ENCODE measurements around the gene CFAP90.

CFAP90 gene

DNA sequence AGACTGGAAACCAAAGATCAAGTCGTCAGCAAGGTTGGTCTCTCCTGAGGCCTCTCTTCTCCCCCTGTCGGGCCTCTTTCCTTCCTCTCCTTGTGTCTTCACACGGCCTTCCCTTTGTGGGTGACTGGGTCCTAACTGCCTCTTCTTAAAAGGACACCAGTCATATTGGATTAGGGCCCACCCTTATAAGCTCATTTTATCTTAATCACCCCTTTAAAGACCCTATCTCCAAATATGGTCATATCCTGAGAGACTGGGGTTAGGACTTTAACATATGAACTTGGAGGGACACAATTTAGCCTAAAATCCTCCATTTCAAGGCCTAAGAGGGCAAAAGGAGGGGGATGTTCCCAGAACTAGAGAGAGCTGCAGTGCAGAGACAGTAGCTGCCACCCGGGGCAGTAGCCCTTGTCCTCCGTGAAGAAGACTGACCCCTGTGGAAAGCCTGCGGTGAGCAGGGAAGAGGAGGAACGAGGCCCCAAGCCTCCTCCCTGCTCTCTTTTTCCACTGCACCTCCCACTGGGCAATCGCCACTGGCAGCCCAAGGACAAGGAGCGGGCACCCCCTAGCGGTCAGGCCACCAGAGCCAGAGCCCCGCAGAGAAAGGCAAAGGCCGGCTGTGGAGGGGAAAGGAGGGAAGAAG is 34.9 kb downstream of the CFAP90 start:
- DNase-seq: peak; percentile 48

DNA sequence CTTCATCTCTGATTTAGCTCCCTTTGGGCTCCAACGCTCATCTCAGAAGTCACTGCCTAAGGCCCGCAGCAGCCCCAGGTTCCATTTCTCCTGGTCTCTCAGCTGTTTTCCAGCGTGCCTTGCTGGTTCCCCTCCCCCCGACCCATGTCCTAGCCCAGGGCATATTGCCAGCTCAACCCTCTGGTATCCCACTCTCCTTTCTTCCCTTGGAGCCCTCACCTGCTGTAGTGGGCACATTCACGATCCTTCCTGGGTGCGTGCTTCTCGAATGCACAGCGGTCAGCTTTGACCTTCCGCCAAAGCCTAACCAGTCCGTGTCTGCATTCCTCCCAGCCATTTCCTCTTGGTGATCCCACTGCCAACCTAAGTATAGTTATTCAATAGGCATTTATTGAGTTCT is 36.1 kb downstream of the CFAP90 start:
- no peak for DNase-seq

DNA sequence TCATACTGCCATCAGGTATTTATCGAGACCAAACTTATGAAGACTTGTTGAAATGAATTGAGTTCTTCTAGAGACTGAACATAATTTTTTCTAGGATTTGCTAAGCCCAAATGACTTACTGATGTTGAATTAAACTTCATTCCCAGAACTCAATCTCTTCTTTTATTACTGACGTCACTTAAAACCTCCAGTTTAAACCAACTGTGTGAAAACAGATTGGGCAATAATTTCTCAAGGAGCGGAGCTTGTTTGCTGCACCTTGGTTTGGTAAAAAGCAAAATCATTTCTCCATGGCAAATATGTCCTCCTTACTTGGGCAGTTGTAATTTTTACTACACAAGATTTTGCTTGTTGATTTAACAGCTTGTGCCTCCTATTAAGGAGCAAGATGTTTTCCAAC is 37.4 kb downstream of the CFAP90 start:
- no peak for DNase-seq

DNA sequence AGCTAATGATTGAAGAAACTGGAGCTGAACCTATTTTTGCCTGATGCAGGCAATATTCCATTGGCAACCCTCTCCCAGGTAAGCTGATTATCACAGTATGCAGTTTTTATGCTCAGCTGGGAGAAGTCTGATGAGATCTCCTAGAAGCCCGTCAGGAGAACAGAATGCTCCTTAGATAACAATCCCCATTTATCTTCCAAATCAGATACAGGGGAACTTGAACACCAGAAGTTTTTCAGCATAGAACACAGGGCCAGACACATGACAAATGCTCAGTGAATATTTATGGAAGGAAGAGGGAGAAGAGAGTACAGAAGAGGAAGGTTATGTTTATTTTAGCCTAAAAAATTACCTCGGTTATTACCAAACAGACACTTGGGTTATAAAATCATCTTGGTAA is 37.9 kb downstream of the CFAP90 start:
- no peak for DNase-seq

DNA sequence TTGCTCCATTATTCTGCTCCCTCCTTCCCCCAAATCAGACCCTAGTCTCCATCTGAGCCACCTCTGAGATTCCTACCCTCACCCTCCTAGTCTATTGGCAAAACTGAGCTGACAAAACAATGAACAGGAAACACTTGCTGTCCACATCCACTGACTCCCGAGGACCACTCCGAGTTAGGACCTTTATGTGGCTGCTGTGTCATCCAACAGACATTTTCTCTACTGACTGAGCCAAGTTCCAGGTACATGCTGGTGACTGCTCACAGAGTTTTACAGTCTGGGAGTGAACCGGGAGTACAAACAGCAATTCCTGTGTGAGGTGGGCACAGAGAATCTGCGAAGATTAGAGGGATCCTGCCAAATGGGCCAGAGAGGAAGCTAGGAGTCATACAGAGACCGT is 39.2 kb downstream of the CFAP90 start:
- no peak for DNase-seq

DNA sequence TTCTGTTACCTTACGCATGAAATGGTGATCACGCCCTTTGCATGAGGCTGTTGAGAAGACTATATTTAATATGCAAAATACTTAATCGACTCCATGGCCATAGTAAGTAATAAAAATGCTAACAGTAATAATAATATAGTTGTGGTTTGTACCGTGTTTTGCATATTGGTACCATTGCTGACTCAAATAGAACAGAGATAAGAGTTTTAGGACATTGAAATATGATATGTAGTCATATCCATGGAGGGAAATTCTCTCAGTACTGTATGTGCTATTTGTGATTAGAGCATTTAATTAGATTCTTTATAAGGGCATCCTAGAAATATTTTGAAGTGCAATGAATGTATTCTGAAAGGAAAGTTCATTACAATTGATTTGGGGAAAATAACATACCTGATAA is 41.9 kb downstream of the CFAP90 start:
- no peak for DNase-seq

DNA sequence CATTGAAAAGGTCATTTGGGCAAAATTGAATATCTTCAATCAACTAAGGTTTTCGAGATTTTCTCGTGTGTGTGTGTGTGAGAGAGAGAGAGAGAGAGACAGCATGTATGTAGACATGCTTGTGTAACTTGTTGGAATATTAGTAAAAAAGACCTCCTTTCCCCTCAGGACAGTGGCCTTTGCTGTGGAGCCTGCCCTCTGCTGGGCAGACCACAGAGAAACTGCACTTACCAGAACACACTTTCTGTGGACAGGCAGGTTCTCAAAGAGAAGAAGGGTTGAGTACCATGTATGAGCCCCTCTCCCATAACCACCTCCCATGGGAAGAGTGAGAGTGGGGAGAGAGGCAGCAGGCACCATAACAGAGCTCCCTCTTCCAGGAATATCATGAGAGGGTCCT is 45.6 kb downstream of the CFAP90 start:
- DNase-seq: no peak

DNA sequence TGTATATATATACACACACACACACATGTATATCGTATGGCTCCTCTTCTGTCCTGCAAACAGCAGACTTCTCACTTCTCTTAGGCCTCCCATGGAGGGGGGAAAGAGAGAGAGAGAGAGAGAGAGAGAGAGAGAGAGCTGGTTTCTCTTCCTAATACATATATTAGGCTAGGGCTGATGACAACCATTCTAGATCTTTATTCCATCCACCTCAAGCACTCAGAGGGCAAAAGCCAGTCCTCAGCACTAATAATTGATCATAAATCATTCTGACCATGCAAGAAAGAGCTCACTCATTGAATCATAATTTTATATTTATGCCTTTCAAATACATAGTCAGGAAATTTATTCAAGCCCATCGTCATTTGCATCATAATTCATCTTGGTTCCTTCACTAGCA is 47.0 kb downstream of the CFAP90 start:
- DNase-seq: no peak

DNA sequence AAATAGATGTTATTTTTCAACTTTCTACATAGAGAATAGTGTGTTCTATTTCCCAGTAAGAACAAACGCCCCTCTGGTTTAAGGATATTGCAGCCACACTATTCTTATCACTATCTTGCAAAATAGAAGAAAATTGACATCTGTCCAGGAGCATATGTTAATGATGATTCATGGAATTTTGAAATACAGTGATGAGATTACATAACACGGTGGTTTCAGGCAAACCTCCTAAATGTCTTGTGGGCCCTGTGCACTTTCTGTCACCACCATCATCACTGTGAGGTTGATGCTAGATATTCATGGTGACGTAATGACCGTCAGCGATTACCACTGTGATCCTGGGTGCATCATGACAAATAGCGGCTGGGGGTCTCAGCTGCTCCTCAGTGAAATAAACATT is 48.1 kb downstream of the CFAP90 start:
- peak; percentile 10 for DNase-seq

DNA sequence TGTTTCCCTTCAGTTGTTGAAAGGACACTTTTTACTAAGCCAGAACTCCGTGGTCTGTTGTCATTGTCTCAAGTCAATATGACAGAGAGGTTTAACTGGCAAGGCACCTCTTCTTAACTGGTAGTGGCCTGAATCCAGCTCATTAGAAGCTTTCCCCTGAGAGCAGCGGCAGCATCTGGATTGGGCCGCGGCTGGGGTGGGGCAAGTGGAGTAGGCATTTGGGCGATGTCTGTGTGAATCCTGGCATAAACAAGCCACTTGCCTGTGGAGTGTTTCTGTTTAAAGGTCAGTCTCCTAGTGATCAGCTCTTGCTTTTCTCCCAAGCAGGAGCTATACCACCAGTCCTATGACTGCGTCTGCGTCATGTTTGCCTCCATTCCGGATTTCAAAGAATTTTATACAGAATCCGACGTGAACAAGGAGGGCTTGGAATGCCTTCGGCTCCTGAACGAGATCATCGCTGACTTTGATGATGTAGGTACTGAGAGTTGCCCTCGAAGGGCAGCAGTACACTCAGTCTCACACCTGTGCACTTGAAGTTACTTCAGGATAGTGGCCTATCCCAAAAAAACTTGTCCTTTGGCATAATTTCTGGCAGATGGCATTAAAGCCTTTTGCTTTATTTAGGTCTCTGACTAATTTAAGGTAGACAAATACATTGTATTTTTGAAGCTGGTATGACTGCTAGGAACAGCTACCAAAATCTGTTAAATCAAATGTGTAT is 48.9 kb downstream of the CFAP90 start:
- no peak for DNase-seq

DNA sequence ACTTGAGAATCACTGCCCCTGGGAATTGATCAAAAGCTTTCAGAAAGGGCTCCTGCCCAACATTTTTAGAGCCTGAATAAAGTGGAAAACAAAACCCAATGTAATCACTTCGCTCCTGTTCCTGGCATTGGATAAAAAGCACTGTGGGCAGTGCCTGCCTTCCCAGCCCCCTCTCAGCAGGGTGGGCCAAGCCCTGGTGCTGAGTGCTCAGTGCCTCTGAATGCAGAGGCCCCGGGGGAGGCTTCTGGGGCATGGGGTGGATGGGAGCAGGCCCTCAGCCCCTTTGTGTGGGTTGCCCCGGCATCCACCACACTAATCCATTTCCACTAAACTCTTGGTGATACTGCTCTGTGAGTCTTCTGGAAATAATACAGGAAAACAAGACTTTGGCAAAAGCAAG is 55.6 kb downstream of the CFAP90 start:
- no peak for DNase-seq

DNA sequence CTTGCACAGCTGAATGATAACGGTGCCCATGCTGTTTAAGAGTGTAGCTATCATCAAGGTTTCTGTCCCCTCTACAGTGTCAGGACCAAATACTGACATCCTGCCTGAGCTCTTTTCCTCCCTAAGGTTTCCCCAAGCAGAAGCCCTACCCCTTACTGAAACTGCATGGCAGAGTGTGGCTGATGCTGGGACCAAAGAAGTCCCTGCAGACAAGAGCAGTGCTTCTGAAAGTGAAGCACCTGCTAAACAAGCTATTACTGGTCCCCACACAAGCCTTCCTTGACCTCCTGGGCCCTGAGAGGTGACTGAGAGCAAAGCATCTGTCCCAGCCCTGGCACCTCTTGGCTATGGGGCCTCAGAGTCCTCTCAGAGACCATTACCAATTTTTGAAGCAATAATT is 56.1 kb downstream of the CFAP90 start:
- DNase-seq: no peak

DNA sequence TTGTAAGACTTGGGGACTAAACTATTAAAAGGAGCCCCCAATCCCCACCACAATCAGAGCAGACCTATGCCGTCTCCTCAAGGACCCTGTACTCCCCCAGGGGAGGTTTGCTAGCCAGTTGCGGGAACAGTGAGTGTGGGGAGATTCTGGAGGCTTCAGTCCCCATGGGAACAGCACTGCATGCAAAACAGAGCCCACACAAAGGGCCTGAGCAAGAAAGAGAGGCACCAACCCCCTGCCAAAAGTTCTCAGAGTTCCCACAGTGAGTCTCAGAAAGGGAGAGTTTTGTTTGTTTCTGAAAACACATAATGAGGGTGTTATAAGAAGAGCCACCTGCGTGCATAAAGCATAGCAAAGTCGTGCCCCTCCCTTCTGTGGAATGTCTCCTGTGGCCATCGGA is 56.6 kb downstream of the CFAP90 start:
- no peak for DNase-seq

DNA sequence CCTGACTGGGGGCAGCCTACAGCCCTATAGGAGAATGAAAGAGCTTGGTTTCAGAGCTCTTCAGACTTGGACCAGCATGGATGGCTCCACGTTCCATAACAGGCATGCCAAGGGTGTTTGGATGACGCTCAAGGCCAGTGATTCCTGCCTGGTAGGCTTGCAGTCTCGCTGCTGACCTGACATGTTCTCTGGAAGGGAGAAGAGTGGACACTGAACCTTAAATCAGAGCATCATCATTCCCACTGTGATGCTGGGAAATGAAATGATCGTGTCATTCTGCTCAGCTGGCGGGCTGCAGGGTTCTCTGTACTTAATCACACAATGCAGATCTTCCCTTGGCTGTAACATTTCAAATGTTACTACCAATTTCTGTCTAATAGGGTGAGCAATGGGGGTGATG is 57.0 kb downstream of the CFAP90 start:
- no peak for DNase-seq

DNA sequence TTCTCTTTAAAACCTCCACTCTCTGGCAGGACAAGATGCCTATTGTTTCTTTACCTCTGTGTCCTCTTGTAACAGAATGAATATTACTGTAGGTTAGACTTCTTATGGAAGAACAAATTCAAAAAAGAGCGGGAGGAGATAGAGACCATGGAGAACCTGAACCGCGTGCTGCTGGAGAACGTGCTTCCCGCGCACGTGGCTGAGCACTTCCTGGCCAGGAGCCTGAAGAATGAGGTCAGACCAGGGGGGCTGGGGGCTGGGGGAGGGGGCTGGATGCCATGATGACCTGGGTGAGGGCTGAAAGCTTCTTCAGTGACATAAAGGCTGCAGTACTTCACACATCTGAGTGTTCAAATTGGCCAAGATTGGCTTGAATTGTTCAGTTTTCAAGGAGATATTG is 61.4 kb downstream of the CFAP90 start:
- no peak for DNase-seq

DNA sequence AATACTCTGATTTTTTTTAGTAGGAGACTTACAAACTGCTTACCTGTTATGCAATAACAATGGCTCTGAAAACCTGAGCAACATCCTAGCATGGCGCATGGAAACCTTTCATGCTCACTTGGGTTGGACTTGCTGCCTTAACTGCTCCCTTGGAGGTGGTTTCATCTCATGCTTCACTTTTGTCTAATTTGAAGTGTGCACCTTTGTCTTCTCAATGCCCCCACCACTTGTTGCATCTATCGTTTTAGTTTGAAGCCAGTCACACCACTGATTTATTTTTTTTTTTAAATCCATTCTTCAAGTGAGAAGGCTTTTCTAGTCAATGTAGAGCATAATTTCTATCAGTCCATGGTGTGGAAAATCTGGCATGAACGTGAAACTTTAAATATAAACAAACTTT is 63.2 kb downstream of the CFAP90 start:
- DNase-seq: no peak

DNA sequence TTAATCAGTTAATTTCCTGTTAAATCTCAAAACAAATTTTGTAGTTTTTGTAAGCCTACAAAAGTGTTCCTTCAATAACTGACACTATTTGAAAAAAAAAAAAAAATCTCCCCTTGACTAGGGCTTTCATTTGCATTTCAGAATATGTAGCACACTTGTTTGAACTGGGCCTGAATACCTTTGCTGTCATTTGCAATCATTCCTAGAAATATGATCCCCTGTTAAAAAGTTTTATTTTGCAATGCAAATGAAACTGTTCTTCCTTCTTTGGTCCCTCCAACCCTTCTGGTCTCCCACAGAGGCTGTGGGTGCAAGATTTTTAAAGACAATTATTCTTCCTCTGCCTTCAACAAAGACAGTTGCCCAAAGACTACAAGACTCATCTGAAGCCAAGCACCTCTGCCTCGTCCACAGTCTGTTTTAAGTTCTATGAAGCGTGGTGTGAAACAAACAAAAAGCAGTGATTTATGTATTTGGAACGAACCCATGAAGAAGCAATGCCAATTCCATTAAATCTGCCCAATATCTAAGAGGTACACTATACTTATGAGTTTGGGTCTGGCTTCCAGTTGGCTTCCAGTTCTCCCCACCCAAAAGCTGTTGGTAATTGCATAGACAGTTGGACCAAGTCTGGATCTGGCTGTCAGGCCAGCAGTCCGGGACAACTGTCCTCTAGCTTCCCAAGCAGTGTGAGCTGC is 66.1 kb downstream of the CFAP90 start:
- no peak for DNase-seq

DNA sequence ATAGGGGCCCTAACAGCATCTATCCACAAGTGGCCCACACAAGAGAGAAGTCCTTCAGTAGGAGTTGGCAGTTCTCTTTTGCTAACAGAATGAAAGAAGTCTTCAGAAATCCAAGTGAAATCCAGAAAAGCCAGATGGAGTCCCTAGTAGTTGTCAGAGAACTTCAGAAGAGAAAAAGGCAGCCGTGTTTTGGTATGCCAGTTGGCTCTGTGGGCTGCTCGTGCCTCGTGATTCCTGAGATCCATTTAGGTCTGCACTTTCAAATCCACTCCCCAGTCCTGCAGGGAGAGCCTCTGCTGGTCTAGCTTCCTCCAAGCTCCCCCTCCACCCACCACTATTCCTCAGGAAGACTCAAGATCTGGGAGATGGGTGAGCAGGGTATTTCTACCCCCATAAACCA is 69.0 kb downstream of the CFAP90 start:
- no peak for DNase-seq

Data from fibroblast of upper back skin (primary cell).